COLO829 (cell line): ENCODE results near the gene STARD5.

Experiments
- DNase-seq: peaks from one replicate; pipeline ENCODE4 v3.0.0; 2012; ENCODE audit warnings: low spot score

STARD5 gene

GRCh38 chr15:81311752-81312464 lies 12.0 kb downstream of the STARD5 start:
- DNase-seq = no peak

GRCh38 chr15:81310480-81310879 lies 13.5 kb downstream of the STARD5 start:
- DNase-seq = no peak

DNA sequence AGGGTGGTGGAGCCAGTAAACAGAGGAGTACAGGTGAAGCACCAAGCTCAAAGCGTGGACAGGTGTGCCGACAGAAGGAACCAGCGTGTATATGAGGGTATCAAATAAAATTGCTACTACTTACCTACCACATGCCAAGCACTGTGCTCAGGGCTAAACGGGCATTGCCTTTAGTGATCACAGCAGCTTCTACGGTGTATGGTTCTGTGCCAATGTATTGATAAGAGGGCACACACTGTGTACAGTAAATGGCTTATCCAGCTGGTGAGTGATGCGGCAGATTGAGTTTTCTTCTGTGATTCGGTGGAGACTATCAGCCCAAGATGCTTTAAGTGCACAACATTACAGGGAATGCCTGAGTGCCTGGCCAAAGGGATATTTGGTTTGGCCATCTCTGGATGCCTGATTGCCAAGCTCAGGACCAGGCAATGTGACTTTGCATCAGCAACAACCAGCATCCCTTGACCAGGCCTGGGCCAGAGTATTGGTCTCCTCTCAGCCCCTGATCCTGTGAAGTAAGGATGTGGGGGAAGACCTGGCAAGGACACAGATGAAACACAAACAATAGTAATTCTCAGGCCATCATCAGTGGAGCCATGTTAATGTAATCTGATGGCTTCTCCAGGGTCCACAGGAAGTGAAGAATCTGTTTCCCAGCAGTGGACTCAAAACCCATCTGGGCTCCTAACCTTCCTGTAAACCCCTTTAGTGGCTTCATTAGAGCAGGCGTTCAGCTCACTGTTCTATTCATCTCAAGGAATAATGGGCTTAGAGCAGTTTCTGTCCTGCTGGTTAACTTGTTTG lies 14.1 kb downstream of the STARD5 start:
- DNase-seq = no peak

DNA sequence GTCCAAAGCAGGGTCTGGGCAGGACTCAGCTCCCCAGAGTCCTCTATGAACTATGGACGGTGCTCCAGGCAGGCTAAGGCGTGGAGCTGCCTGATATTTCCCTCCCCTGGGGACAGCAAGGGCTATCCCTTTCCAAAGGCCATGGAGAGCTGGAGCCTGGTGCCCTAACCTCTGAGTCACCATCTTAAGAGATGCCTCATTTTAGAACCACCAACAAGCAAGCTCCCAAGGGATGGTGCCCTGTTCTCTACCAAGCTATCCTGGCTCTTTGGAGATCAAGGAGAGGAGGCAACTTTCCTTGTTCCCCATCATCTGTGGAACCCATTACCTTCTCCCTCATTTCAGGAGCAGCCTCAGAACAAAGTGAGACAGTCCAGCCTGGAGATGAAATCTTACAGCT lies 15.7 kb downstream of the STARD5 start:
- no peak for DNase-seq

- DNase-seq = peak; percentile 13
Measured at GRCh38 chr15:81304226-81304625, 19.7 kb downstream of the STARD5 start.

DNA sequence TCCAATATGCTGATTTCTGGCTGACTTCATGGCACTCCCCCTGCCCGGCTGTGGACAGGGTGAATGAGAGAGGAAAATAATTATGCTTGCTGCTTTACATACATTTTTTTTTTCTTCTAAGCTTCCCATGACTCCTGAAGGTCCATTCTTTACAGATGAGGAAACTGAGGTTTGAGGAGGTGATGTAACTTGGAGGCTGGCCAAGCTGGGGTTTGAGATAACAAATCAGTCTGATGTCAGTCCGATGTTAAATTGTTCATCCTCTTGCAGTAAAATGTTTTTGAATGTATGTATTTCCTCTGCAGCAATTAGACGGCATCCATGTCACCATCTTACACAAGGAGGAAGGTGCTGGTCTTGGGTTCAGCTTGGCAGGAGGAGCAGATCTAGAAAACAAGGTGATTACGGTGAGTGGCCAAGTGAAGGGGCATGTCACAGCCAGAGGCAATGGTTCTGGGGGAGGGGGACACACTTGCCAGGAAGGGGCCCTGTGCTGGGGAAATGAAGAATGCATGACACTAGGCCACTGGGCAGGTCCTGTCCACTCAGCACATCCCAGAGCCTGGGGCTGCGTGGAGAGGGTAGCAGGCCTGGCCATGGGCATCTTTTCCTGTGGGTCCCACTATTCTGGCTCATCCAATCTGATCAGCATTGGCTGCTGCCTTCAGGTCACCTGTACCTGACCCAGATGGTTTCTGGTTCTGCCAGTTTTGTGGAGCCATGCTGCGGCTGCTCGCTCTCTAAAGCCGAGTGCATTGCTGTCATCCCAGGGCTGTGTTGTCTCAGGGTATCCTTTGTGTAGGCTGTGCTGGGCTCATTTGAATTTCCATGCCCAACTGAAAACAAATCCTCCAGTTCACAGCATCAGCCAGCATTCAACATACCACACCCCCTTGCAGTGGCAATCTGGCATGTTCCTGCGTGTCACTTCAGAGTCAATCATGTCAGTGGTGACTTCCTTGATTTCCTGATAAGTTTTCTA lies 20.4 kb downstream of the STARD5 start:
- DNase-seq = no peak

DNA sequence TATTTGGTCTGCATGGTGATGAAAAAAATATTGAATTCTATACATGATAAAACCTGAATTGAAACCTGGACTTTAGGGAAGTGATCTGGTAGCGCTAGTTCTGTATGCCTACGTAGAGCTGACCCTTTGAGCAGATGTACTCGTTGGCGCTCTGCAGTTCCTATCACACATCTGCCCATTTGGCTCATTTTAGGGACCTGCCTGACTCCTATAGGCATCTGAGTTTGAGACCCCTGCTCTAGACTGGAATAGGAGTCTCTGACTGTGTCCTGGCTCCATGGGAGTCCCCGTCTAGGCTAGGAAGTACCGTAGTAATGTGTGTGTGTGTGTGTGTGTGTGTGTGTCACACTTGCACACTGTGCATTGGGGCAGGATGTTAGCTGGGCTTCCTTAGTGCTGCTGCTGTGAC lies 21.2 kb downstream of the STARD5 start:
- DNase-seq = no peak

- DNase-seq = no peak
Measured at GRCh38 chr15:81301815-81302399, 22.0 kb downstream of the STARD5 start.

DNA sequence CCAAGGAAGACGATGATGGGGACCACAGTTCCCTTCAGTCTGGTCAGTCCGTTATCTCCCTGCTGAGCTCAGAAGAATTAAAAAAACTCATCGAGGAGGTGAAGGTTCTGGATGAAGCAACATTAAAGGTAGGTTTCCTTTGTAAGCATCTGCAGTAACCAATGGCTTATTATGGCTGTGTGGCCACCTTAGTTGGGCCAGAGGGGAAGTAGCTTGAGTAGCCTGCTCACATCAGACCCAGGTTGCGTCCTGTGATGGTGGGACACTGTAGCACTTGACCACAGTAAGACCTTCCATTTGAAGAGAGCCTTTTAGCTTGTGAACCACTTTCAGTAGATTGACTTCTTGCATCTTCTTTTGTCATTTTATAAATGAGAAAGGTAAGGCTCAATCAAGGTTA lies 22.6 kb downstream of the STARD5 start:
- no peak for DNase-seq

- no peak for DNase-seq
Measured at GRCh38 chr15:81299630-81300273, 24.2 kb downstream of the STARD5 start.

GRCh38 chr15:81299156-81299555 lies 24.8 kb downstream of the STARD5 start:
- no peak for DNase-seq

DNA sequence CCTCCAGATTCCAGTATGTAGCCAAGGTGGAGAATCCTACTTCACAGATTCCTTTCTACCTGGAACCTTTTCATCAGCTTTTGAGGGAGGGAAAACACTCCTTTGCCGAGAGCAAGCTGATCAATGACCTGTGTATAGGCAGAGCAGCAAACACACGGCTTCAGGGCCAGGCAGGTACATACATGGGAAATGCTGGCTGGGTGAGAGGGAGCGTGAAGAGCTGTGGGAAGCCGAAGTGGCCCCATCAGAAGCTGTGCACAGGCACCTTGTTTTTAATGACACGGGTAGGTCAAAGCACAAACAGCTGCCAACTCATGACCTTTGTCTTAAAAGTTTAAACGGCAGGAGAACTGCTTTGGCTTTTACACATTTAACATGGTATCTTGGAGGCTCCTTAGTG lies 25.3 kb downstream of the STARD5 start:
- no peak for DNase-seq

DNA sequence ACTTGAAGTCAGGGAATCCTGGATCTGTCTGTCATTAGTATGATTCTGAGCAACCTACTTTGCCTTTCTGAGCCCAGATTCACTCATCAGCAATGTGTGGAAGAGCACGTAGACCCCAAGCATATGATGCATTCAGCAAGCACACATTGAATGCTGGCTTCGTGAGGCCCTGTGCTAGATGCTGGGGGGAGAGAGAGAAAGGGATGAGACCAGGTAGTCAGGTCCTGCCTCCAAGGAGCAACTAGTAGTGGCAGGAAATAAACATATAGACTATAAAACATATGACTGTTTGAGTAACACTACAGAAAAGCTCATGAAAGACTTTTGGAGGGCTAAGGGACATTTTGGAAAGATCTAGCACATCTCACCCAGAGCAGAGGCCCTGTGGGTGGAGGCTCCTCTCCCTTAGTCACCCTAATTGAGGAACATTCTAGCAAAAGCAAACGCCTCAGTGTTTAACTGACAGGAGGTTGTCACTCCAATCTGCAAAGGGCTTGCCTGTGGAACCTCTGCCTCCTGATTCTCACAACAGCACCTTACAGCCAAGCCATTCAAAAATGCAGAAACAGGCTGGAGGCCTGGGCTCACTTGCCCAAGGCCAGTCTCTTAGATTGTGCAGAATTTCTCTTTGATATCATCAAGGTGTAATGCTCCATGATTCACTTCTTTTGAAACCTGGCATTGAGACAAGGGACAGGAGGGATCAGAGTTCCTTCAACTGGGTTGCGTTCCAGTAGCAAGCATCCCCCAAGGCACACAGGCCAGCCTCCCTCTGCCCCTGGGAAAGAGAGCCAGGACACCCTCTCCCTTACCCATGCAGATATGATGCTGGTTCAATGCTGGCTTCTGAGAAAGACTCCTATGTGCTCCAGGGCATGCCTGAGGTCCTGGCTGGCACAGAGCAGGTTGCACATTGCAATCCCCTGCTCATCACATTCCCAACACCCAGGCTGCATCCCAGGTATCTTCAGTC lies 26.1 kb downstream of the STARD5 start:
- DNase-seq = no peak

GRCh38 chr15:81297147-81297572 lies 26.8 kb downstream of the STARD5 start:
- no peak for DNase-seq

GRCh38 chr15:81296673-81297072 lies 27.3 kb downstream of the STARD5 start:
- DNase-seq = no peak

GRCh38 chr15:81296186-81296585 lies 27.8 kb downstream of the STARD5 start:
- DNase-seq = no peak

DNA sequence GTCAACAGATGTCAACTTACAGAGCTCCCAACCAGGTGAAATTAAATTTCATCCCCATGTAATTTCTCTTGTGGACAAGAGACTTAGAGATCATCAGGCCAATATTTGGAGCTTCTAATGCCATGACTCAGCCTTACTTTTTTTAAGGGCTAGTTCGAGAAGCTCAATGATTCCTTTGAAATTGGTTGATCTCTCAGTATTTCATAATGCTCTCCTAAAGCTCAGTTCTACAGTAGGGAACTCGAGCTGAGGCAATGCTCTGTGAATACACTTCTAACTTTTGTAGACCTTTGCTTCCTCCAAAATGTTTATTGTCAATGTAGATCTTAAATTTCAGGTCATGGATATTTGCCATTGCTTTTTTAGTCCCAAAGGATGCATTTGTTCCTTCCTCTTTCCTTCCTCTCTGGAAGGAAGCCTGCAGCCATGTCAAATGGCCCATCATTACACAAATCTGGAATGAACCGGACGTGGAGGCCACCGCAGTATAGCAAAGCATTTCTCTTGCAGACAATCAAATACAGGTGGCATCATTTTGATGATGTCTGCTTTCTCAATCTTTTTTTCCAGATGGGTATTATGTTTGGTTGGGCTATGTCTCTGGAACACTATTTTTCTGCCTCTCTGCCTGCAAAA lies 28.3 kb downstream of the STARD5 start:
- no peak for DNase-seq

- no peak for DNase-seq
Measured at GRCh38 chr15:81294516-81294880, 29.4 kb downstream of the STARD5 start.

DNA sequence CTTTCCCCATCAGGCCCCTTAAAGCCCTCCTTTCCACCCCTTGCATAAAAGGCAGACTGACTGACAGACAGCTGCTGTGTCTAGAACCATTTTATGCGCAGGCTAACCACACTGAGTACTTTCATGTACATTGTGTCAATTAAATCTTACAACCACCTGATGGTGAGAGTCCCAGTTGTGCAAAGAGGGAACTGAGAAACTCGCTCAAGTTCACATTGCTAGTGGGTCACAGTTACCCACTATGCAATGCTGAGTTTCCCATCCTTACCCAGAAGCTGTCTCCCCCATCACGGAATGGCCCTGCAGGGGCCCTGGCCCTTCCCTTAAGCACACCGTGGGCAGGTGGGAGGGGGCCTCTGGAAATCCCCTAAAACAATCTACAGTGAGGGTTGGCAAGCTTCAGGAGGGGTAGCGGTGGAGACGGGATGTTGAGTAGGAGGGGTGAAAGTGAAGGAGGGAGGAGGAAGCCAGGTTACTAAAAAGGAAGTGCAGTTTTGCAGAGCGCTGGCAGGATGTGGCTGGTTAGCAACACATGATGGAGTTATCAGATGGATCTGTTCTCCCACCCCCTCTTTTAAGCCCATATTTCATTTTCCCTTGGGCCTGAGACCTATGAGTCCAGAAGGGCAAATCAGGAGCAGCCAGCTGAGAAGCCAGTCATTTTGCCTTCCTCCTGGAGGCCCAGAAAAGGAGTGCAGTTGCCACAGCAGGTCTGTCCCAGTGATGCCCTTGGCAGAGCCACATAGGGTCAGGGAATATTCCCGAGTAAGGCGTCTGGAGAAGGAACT lies 30.0 kb downstream of the STARD5 start:
- no peak for DNase-seq
